ENCODE data around the gene STX2.

Gene STX2

DNA sequence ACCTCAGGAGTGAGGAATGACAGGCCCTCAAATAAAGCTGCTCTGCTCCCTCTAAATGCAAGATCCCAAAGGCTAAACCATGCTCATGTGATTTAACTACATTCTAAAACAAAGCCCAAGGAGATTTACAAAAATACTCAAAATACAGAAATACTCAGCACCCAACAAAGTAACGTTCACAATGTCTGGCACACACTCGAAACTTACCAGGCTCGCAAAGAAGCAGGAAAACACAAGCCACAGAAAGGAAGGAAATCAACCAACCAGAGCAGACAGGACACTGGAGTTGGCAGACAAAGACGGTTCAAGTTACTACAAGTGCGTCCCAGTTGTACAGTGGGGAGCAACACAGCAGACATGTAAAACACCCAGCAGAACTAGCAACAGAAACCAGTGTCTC lies 33.4 kb downstream of the STX2 start:
- TF ChIP-seq, protein P1, sequence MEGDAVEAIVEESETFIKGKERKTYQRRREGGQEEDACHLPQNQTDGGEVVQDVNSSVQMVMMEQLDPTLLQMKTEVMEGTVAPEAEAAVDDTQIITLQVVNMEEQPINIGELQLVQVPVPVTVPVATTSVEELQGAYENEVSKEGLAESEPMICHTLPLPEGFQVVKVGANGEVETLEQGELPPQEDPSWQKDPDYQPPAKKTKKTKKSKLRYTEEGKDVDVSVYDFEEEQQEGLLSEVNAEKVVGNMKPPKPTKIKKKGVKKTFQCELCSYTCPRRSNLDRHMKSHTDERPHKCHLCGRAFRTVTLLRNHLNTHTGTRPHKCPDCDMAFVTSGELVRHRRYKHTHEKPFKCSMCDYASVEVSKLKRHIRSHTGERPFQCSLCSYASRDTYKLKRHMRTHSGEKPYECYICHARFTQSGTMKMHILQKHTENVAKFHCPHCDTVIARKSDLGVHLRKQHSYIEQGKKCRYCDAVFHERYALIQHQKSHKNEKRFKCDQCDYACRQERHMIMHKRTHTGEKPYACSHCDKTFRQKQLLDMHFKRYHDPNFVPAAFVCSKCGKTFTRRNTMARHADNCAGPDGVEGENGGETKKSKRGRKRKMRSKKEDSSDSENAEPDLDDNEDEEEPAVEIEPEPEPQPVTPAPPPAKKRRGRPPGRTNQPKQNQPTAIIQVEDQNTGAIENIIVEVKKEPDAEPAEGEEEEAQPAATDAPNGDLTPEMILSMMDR (conservative IDR thresholded peaks at IDR 0.05): no peak
- no peak overlapping the region for H3K27ac ChIP-seq

DNA sequence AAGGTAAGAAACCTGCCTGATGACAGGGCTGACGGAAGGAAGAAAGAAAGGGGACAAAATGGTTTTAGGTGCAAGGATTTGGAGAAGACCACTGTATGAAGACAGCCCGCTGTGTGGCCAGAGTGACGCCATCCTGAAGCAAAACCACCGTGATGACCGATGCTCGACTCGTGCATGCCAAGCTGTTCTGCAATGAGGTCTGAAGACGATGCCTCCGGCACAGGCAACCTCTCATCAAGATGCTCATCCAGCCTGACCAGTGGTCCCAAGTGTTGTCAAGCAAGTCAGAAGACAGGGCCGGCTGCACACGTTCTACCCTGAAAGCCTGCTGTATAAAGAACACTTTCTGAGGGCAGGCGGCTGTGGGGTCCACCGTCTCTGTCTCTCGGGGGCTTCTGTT lies 34.8 kb downstream of the STX2 start:
- TF ChIP-seq, protein P1 (conservative IDR thresholded peaks at IDR 0.05): no peak
- no peak overlapping the region for H3K27ac ChIP-seq

DNA sequence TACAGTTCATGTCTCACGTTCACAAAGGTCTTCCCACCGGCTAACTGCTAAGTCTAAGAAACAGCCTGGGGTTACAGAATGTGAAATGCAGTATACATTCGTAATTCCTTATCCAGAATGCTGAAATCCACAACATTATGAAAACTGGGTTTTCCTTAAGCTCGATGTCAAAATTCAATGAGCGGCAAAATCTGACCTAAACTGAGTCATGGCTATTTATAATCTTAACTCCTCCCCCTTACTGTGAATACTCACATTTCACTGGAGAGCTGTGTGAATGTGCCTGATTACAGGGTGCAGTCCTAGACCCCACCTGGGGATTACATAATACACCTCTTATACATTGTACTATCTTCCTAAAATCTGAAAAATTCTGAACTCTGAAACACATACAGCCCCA lies 35.3 kb downstream of the STX2 start:
- H3K27ac ChIP-seq: no peak overlapping the region
- TF ChIP-seq, protein P1 (conservative IDR thresholded peaks at IDR 0.05): no peak

DNA sequence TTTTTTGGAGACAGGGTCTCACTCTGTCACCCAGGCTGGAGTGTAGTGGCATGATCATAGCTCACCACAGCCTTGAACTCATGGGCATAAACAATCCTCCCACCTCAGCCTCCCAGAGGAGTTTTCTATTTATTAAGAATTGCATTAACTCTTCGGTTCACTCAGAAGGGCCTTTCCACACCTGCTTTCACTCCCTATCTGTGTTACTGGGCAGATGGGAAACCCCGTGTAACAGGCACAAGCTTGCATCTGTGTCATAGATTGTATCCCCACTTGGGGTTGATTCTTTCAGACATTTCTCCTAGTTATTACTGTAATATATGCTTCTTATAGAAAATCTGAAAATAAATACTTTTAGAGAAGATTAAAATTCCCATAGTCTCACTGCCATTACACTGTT lies 38.7 kb downstream of the STX2 start:
- no peak overlapping the region for H3K27ac ChIP-seq
- TF ChIP-seq, protein P1 (conservative IDR thresholded peaks at IDR 0.05): no peak

DNA sequence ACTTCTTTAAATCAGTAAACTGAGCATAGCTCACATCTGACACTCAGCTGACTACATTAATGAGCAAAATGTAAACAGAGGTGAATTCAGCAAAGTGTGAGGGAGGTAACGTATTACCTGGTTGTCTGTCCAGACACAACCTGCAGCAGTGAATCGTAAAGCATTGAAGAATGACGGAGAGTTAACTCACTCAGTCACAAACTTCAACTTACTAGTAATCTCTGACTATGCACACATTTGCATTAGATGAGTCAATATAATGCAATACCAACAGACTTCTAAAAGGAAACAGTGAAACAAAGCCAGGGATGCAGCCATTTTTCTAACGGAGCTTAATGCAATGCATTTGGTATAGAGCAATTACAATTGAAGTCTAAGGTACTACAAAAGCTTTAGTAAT lies 40.0 kb downstream of the STX2 start:
- no peak overlapping the region for H3K27ac ChIP-seq
- TF ChIP-seq, protein P1 (conservative IDR thresholded peaks at IDR 0.05): no peak

DNA sequence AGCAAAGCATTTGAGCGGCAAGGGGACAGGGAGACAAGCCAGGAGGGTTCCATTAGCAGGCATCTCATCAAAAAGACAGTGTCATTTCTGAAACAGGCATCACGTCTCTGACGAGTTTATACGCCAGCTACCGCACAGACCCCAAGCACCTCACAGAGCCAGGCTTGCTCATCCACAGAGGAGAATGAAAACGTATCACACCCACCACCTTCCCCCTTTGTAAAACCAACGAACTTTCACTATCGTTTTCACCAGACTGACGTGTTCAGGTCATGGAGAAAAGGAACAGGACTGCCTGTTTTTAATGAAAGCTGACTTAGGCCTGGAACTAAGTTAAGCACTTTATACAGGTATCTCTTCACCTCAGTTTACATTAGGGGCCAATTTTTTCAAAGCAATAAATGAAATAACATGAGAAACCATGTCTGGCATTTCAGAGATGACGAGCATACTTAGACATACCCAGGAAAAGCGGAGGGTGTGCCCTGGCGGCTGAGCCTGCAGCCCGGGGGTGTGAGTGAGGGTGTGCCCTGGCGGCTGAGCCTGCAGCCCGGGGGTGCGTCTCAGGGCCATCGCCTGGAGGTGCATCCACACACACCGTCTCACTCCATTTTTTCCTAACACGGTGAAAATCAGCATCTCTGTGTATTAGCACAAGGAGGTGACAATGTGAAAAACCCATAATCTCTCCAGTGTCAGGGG lies 41.9 kb downstream of the STX2 start:
- TF ChIP-seq, protein P1 (conservative IDR thresholded peaks at IDR 0.05): no peak
- H3K27ac ChIP-seq: no peak overlapping the region

DNA sequence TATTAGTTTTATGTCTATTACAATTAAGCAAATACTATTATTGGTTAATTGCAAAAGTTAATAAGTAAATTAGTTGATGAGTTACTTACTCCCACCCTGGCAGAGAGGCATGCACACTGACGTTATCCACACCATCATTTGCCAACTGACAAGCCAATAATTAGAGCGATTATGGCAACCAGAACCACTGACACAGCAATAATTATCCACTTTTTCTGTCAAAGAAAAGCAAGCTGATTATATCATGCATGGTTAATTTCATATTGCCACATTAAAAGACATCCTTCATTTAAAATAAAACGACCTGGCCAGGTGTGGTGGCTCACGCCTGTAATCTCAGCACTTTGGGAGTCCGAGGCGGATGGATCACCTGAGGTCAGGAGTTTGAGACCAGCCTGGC lies 43.1 kb downstream of the STX2 start:
- TF ChIP-seq, protein P1 (conservative IDR thresholded peaks at IDR 0.05): no peak
- peak overlapping the region; percentile 85; the same call in 1 of the 2 replicates for H3K27ac ChIP-seq

Measured in VCaP (cell line).